Skeletal muscle satellite cell (primary cell): ENCODE measurements around the gene ZFHX3.

Experiments used
- H3K27me3 ChIP-seq: 2 replicates; pipeline ENCODE4 v1.7.0; 2013; ENCODE audit warnings: low read length; ENCODE audit not compliant: control insufficient read depth, insufficient read depth
- H3K36me3 ChIP-seq: 2 replicates; pipeline ENCODE4 v1.7.0; 2013; ENCODE audit warnings: mild to moderate bottlenecking, control low read depth, low read length; ENCODE audit not compliant: insufficient read depth
- H3K4me1 ChIP-seq: 2 replicates; pipeline ENCODE4 v1.7.0; 2013; ENCODE audit warnings: low read length; ENCODE audit not compliant: control insufficient read depth, insufficient read depth
- H3K4me2 ChIP-seq: 2 replicates; pipeline ENCODE4 v1.7.0; 2013; ENCODE audit warnings: mild to moderate bottlenecking, low read length
- H3K4me3 ChIP-seq: 2 replicates; pipeline ENCODE4 v1.7.0; 2013; ENCODE audit warnings: low read length
- H3K9ac ChIP-seq: 2 replicates; pipeline ENCODE4 v1.7.0; 2013; ENCODE audit warnings: mild to moderate bottlenecking, low read depth, low read length, moderate library complexity
- H3K9me3 ChIP-seq: replicated peaks from 2 replicates; pipeline ENCODE4 v1.7.0; 2013; ENCODE audit warnings: mild to moderate bottlenecking, control low read depth, low read length

The ZFHX3 gene

DNA sequence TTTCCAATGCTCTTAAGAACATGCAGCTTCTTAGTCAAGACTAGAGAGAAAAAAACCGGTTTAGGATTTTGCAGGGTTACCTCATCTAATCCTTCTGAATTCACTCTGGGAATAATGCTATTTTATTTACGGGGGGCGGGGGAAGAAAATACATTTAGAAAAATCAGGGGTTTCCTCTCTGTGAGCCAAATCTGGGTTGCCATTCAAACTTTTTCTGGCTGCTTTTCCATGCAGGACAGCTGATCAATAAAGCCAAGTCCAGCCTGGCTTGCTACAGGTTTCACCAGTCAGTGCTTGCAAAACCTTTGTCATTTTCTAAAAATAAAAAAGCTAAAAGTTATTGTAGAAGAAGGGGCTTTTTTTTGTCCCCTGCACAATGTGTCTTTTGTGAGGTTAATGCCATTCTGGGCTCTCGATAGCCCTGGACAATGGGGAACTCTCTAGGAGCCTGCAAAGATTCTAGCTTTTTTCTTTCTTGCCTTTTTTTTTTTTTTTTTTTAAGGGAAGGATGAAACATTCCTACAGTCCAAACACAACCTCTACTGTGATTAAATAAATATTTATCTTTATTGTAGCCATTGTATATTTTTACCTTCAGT is 13.1 kb upstream of the ZFHX3 start:
- H3K9me3 ChIP-seq = no peaks in the 10 kb centered on the region
- H3K4me3 ChIP-seq = peak overlapping the region; percentile 80
- peak overlapping the region; percentile 88 for H3K9ac ChIP-seq
- peaks cover 53% of the 10 kb centered on the region for H3K4me1 ChIP-seq
- H3K27me3 ChIP-seq = no peaks in the 10 kb centered on the region
- H3K36me3 ChIP-seq = no peaks in the 10 kb centered on the region
- H3K4me2 ChIP-seq = peak overlapping the region; percentile 81

DNA sequence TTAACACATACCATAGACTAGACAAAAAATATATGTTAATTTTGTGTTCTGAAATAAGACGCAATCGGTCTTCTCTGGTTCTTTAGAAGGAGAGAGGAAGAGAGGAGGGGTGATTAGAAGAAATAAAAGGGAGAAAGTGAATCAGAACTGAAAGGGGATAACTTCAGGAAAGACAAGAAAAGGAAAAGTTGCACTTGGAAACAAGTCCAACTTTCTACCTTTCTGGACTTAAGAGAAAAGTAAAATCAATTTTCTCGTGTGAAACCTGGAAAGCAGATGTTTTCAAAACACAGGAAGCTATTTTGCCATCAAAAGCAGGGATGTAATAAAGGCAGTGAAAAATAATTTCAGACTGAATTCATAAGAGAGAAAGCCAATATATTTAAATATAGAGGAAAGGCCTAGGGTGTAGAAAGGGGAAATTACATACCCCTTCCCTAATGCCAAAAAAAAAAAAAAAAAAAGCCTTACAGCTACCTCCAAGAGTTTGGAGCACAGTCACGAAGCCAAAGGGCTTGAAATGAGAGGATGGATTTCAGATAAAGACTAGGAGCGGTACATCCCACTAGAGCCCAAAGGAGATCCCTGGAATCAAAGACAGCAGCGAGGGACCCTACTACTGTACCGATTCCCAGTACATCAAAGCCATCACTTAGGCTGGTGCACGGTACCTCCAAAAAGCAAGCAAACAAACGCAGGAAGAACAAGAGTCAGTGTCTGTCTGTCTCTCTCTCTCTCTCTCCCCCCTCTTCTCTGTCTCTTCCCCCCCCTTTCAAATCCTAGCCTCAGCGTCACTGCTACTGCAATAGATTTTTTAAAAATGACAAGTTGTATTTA is 12.1 kb upstream of the ZFHX3 start:
- Histone ChIP-seq H3K4me2 (peak overlapping the region; percentile 81), H3K36me3 (no peaks in the 10 kb centered on the region), H3K4me3 (peak overlapping the region; percentile 80), H3K9ac (peak overlapping the region; percentile 88), H3K4me1 (peaks cover 52% of the 10 kb centered on the region), H3K27me3 (no peaks in the 10 kb centered on the region), H3K9me3 (no peaks in the 10 kb centered on the region)

DNA sequence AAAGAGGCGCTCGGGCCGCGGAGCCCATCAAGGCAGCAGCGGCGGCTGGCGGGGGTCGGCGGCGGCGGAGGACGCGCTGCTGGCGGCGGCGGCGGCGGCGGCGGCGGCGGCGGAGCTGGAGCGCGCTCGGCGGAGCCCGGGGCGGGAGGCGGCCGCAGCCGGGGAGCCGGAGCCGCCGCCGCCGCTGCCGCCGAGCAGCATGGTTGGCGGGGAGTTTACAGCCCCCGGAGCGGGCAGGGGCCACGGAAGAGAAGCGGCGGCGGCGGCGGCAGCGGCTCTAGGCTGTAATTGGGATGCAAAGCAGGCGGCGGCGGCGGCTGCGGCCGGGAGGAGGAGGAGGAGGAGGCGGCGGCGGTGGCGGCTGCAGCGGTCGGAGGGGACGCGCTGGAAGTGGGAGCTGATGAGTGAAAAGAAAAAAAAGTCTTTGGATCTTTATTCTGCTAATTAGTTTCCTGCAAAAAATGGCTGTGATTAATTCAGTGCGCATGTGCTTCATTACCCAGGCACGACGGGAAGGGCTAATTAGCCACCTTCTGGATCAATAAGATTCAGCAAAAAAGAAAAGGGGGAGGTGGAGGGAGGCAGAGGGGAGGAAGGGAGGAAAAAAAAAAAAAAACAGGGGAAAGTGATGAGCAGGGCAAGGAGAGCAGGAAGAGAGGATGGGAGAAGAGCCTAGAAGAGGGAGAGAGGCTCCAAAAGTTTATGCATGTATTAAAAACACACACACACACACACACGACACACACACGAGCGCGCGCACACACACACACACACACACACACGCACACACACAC is 10.9 kb upstream of the ZFHX3 start:
- Histone ChIP-seq H3K36me3 (no peaks in the 10 kb centered on the region), H3K9me3 (no peaks in the 10 kb centered on the region), H3K27me3 (no peaks in the 10 kb centered on the region), H3K4me1 (peaks cover 52% of the 10 kb centered on the region), H3K9ac (peak overlapping the region; percentile 88), H3K4me3 (peak overlapping the region; percentile 80), H3K4me2 (peak overlapping the region; percentile 81)

DNA sequence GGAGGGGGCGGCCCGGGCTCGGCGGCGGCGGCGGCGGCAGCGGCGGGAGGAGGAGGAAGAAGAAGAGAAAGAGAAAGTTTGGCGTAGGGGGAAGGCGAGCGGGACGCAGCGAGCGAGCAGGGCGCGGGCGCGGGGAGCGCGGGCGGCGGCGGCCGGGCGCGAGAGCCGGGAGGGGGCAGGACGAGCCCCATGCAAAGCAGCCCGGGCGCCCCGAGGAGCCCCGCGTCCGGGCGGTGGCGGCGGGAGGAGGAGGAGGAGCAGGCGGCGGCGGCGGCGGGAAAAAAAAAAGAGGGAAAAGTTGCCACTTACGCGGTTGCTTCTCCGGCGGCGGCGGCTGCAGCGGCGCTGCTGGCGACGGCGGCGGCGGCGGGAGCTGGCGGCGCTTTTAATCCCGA is 10.3 kb upstream of the ZFHX3 start:
- Histone ChIP-seq H3K9me3 (no peaks in the 10 kb centered on the region), H3K4me1 (peaks cover 54% of the 10 kb centered on the region), H3K4me2 (no peak overlapping the region), H3K4me3 (peak overlapping the region; percentile 65), H3K27me3 (no peaks in the 10 kb centered on the region), H3K36me3 (no peaks in the 10 kb centered on the region), H3K9ac (peak overlapping the region; percentile 88)

DNA sequence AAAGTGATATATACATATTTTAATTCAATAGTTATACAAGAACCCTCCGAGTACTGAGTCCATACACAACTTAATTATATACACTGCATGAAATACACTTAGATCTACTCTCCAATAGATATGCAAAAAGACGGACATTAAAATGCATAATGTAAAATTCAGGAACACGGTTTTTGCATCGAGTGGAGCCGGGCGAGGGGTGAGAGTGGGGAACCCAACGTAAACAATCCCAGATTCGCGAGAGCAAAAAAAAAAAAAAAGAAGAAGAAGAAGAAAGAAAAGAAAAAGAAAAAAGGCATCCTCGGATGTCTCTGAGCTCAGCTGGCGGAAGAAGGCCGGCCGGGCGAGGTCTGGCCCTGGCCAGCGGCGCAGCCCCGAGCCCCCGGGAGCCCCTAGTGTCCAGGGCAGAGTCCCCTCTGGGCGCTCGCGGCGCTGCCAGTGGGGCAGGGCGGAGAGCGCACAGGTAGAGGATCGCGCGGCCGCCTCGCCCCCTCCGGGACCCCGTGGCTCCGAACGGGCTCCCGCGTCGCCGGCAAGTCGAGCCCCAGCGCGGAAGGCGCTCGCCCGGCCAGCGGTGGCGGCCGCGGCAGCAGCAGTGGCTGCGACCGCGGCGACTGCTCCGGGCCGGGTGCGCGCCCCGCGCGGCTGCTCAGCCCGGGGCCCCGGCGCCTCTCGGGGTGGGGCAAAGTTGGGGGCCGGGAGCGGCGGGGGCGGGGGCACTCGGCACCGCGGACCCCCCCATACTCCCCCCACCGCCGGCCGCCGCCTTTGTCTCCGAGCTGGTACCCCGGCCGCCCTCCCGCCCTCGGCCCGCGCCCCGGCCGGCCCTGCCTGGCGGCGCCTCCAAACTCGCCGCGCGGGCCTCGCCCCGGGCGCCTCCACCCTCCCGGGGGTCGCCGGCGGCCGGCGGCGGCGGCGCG is 9.6 kb upstream of the ZFHX3 start:
- Histone ChIP-seq H3K9me3 (no peaks in the 10 kb centered on the region), H3K4me2 (peak overlapping the region; percentile 86), H3K4me3 (peak overlapping the region; percentile 67), H3K9ac (peak overlapping the region; percentile 86), H3K36me3 (no peaks in the 10 kb centered on the region), H3K4me1 (peaks cover 61% of the 10 kb centered on the region), H3K27me3 (no peaks in the 10 kb centered on the region)

DNA sequence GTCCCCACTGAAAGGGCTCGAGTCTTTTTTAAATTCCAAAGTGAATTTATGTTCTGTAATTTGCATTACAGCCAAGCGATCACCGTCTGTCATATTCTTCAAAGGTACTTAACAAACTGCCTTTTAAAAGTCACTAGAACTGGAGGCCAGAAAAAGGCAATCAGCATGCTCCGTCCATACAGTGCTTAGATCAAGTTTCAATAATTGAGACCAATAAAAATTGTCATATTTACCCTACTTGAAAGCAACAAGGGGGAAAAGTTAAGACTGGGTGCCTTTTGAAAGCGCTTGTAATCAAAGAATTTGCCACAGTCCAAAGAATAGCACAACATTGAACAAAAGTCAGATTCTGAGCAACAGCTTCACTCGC is 9.0 kb upstream of the ZFHX3 start:
- H3K9ac ChIP-seq = peak overlapping the region; percentile 86
- no peaks in the 10 kb centered on the region for H3K9me3 ChIP-seq
- H3K4me2 ChIP-seq = peak overlapping the region; percentile 86
- H3K36me3 ChIP-seq = no peaks in the 10 kb centered on the region
- H3K4me3 ChIP-seq = peak overlapping the region; percentile 67
- H3K27me3 ChIP-seq = no peaks in the 10 kb centered on the region
- peaks cover 65% of the 10 kb centered on the region for H3K4me1 ChIP-seq

DNA sequence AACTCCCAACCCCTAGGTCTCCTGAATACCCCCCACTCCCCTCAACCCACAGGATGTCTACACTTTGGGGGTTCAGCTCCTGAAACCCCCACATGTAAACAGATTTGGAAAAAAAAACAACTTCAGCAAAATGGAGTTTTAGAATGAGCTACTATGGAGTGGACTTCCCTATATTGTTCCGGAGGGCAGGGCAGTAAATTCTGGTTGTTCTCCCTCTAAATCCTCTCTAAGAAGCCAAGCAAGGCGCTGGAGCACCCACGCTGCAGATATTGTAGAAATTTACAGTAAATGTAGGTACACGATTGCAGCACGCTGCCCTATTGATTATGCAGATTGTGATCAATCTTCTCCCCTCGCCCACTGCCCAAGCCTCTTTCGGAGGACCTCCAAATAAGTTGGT is 8.5 kb upstream of the ZFHX3 start:
- Histone ChIP-seq H3K36me3 (no peaks in the 10 kb centered on the region), H3K9me3 (no peaks in the 10 kb centered on the region), H3K27me3 (no peaks in the 10 kb centered on the region), H3K9ac (peak overlapping the region; percentile 86), H3K4me1 (peaks cover 65% of the 10 kb centered on the region), H3K4me2 (peak overlapping the region; percentile 86), H3K4me3 (peak overlapping the region; percentile 67)

DNA sequence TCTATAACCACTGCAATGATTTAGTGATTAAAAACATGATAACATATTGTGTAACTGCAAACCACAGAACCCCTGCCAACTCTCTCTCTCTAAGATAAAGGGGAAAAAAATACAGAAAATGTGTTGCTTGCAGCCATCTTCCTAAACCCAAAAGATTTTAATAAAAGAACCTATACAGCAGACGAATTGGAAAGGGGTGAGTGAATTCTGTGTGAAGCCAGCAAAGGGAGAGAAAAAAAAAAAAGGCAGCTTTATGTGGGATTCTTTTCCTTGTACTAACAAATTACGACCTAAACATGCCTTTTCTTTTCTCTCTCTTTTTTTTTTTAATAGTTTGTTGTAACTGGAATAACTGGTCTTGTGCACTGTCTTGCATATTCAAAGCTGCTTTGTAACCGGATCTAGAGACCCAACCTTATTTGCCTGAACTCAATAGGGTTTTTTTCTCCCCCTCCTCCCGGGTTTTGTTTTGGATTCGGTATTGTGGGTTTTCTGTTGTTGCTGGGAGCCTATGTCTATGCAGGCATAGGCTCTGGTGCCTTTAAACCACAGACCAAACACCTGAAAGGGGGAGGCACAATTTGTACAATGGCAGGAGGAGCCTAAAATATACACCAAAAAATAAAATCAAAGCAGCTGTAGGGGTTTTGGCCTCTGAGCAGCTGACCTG is 7.0 kb upstream of the ZFHX3 start:
- H3K36me3 ChIP-seq = no peaks in the 10 kb centered on the region
- H3K4me1 ChIP-seq = peaks cover 65% of the 10 kb centered on the region
- H3K9me3 ChIP-seq = no peaks in the 10 kb centered on the region
- peak overlapping the region; percentile 86 for H3K9ac ChIP-seq
- peak overlapping the region; percentile 67 for H3K4me3 ChIP-seq
- H3K27me3 ChIP-seq = no peaks in the 10 kb centered on the region
- peak overlapping the region; percentile 86 for H3K4me2 ChIP-seq

DNA sequence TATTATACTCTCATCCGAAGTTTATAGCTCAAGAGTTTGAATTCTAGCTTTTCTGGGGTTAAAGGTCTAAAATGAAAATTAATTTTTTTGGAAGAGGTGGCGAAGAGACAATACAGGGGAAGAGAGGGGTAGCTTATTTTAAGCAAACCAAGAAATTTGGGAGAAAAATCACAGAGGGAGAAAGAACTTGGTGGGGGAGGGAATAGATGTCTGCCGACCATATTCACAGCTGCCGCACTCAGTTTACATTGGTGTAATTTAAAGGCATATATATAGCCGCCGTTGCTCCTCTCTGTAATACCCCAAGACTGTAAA is 6.5 kb upstream of the ZFHX3 start:
- peak overlapping the region; percentile 86 for H3K9ac ChIP-seq
- no peaks in the 10 kb centered on the region for H3K36me3 ChIP-seq
- H3K9me3 ChIP-seq = no peaks in the 10 kb centered on the region
- no peaks in the 10 kb centered on the region for H3K27me3 ChIP-seq
- peaks cover 65% of the 10 kb centered on the region for H3K4me1 ChIP-seq
- H3K4me3 ChIP-seq = peak overlapping the region; percentile 67
- peak overlapping the region; percentile 86 for H3K4me2 ChIP-seq

DNA sequence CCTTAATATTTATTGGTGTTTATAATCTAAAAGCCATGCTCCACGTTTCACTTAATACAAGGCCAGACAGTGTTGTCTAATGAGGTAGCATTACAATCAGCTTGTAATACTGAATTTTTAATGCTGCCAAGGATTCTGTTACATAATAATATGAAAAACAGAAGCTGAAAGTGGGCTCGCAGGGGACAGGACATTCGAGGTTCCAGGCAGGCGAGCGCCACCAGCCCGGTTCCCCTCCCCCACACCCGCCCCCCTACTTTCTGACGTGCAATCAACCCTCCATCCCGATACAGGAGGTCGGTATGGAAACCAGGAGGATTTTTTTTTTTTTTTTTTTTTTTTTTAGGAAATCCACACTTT is 6.2 kb upstream of the ZFHX3 start:
- peak overlapping the region; percentile 86 for H3K4me2 ChIP-seq
- H3K36me3 ChIP-seq = no peaks in the 10 kb centered on the region
- H3K27me3 ChIP-seq = no peaks in the 10 kb centered on the region
- peak overlapping the region; percentile 86 for H3K9ac ChIP-seq
- peaks cover 68% of the 10 kb centered on the region for H3K4me1 ChIP-seq
- no peaks in the 10 kb centered on the region for H3K9me3 ChIP-seq
- peak overlapping the region; percentile 67 for H3K4me3 ChIP-seq
